Fibroblast of upper back skin (primary cell): ENCODE measurements around the gene KIF19.
"Not testable (repeated sequence)": the region's sequence is repeated elsewhere in the genome, so short reads cannot be mapped to it uniquely, and the experiment has no call there.

Source experiments
- DNase-seq: peaks from one replicate; pipeline ENCODE4 v3.0.0-alpha.2; 2013

Gene KIF19

GRCh38 chr17:74390680-74391653 lies 64.9 kb downstream of the KIF19 start:
- no peak for DNase-seq

DNA sequence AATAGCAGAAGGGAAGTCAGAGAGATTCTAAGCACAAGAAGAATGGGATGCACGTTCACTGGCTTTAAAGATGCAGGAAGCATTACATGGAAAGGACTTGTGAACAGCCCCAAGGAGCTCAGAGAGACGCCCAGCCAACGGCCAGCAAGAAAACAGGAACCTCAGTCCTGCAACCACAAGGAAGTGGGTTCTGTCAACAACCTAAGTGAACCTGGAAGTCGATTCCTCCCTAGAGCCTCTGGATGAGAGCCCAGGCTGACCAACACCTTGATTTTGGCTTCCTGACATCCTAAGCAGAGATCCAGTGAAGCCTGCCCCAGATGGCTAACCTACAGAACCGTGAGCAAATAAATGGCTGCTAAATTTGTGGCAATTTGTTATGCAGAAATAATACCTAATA lies 65.7 kb downstream of the KIF19 start:
- DNase-seq: no peak

DNA sequence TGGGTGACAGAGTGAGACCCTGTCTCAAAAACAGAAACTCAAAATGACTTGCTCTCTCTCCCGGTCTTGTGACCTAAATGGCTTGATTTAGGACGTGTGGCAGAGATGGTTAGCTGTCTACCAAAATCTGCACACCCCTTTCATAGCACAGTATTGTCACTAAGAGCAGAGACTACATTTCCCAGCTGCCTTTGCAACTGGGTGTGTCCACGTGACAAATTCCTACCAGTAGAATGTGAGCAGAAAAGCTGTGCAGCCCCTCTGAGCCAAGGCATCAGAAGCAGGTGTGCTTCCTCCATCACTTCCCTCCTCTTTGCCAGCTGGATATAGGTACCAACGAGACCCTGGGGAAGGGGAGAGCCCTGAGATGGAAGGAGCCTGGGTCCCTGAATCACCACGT lies 66.8 kb downstream of the KIF19 start:
- DNase-seq: no peak

DNA sequence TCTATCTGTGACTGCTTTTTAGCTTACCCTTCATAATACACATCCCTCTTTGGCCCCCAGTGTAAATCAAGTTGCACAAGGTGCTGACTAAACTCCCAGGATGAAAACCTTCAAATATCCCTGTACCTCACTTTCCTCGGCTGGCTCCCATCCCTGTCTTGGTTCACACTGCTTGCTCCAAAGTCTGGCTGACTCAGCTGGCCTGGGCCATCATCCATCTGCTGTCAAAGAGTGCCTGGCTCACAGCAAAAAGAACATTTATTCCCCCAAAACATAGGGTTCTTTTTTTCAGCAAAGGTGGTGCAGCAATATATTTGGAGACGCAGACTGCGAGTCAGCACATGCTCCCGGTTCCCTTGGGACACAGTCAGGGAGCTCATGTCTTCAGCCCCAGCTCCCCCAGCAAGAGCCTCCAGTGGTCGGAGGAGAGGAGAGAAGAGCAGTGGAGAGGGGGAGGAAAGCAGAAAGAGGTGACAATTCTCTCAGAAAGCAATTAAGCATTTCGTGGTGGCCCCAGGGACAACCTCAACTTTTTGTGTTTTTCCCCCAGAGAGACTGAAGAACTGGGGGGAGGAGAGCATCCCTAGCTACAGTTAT lies 67.4 kb downstream of the KIF19 start:
- peak; percentile 57 for DNase-seq

DNA sequence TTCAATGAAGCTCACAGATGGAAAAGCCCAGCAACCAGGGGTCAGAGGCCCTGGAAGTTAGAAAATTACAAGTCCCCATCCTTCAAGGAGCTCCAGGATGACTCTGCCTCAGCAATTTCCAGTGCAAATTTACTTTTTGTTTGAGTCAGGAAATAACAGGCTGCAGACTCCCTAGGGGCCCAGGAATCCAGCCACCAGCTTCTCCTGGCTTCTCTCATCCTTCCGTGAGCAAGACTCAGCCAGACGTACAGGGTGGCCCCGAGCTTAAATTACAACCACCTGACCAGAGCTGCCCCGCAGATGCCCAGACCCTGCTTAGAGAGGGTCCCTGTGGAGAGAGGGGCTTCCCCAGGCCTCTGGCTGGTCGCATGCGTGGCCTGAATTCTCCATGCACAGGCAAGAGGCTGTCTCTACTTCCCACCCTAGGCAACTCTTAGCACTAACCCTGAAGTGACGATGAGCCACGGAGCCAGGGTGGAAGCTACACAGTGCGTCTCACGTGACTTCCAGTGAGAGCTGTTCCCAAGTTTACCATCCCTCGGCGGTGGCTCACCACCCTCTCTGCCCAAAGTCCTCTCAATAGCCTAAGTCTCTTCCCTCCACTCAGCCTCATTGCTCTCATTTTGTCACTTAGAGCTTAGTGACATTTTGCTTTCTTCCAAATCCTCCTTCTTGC lies 68.4 kb downstream of the KIF19 start:
- no peak for DNase-seq

DNA sequence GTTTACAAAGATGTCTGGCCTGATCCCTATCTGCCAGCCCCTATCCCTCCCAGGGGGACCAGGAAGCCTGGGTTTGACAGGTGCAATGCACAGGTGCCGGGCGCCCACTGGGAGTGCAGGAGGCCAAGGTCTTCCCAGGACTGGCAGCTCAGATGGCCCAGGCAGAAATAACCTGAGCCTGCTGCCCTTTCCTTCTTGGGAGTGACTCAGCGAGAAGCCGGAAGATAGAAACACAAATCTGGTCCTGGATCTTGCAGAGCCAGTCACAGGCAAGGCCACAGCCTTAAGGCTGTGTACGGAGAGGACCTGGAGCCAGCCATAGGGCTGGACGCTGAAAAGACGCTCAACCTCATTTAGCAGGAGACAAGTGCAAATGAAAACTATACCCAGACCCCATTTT lies 69.0 kb downstream of the KIF19 start:
- no peak for DNase-seq

DNA sequence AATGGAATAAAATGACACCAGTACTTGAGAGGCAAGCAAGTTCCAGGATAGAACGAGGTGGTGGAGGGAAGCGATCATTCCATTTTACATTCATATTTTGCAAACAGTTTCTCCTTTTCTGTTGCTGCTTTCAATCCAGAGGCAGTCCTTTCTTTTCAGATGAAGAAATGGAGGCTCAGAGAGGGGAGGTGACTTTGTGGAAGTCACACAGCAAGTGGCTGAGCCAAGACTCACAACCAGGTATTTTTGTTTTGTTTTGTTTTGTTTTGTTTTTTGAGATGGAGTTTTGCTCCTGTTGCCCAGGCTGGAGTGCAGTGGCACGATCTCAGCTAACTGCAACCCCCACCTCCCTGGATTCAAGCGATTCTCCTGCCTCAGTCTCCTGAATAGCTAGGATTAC lies 70.5 kb downstream of the KIF19 start:
- no peak for DNase-seq

- no peak for DNase-seq
These were observed 76.0 kb downstream of the KIF19 start for GRCh38 chr17:74402048-74402447.

GRCh38 chr17:74403512-74404137 lies 77.6 kb downstream of the KIF19 start:
- no peak for DNase-seq

- no peak for DNase-seq
These were observed 78.2 kb downstream of the KIF19 start for GRCh38 chr17:74404218-74404617.

DNA sequence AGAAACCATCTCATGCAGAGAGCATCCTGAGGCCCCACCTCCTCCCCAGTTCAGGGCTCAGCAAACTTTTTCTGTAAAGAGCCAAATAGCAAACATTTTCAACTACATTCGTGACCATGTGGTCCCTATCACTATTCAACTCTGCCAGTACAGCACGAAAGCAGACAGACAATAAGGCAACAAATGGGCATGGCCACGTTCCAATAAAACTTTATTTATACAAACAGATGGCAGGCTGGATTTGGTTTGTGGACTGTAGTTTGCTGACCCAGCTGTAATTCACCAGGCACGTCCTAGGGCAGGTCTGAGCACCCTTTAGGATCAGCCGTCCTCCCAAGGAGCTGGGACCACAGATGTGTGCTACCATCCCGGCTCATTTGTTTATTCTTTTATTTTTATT lies 78.8 kb downstream of the KIF19 start:
- no peak for DNase-seq

- DNase-seq: not testable (repeated sequence)
These were observed 79.3 kb downstream of the KIF19 start for GRCh38 chr17:74405311-74405710.
